HCT116 (cell line): ENCODE results near the gene VAV2. TPM values are rescaled to one million over a fixed set of nuclear protein-coding genes. Genes with fewer than 3 reads are reported as not detected.

Experiments
- ATAC-seq: fragments of 200-7000 bp; cut with Tn5 transposase; 2 replicates; pipeline ENCODE4 v1.9.1; 2020; ENCODE audit warnings: mild to moderate bottlenecking, moderate library complexity
- BruUV-seq: library from RNA; stranded (reverse); fragments of 400-500 nt; replicated peaks from 2 replicates; lab custom pipeline; 2021; lab: Mats Ljungman, UMichigan
- CTCF ChIA-PET: fragments of 300-600 bp; sonication (Branson Sonifier 250); formaldehyde crosslinking; loops from one replicate; lab custom pipeline; 2021; ENCODE audit warnings: antibody characterized with exemption; lab: Charles Lee
- POLR2A ChIA-PET: fragments of 300-600, 350-600 bp; sonication (Branson Sonifier 250); formaldehyde crosslinking; loops from one replicate; lab custom pipeline; 2021; ENCODE audit warnings: antibody characterized with exemption; lab: Charles Lee
- RAD21 ChIA-PET, 2 experiments: fragments of 300-600 bp; sonication (Branson Sonifier 250); formaldehyde crosslinking; loops; one replicate each; lab custom pipeline; 2023; ENCODE audit warnings: low total read pairs in 2 of 2; ENCODE audit not compliant: uncharacterized antibody in 2 of 2, unreplicated experiment in 2 of 2, low non-redundant PET in 1 of 2; lab: Charles Lee
- DNase-seq: peaks from one replicate; pipeline ENCODE4 v3.0.0-alpha.2; 2010; ENCODE audit warnings: low read depth, low spot score
- H2AFZ ChIP-seq: fragments of 200-600 bp; shearing (Covaris generic), sonication (generic); 2 replicates; pipeline ENCODE4 v1.6.1; 2017; ENCODE audit warnings: low read depth, mixed run types, mixed read lengths, antibody characterized with exemption, low read length; ENCODE audit not compliant: poor library complexity, severe bottlenecking
- H3K27ac ChIP-seq: 2 replicates; pipeline ENCODE4 v1.5.1; 2012; ENCODE audit warnings: low read depth, low read length
- H3K27me3 ChIP-seq: fragments of 200-600 bp; sonication (generic); 2 replicates; pipeline ENCODE4 v1.6.1; 2016; ENCODE audit warnings: mixed run types, low read length, mixed read lengths; ENCODE audit not compliant: insufficient read depth
- H3K36me3 ChIP-seq, 2 experiments: fragments of 200-500 bp in 1 of 2; fragments of 200-600 bp in 1 of 2; sonication (Bioruptor generic) in 1 of 2; sonication (generic) in 1 of 2; 2 replicates each; pipeline versions ENCODE4 v1.5.1 to v1.6.1; 2014 to 2016; ENCODE audit warnings: low read length in 2 of 2, inconsistent platforms in 1 of 2, mixed read lengths in 1 of 2, mixed run types in 1 of 2; ENCODE audit not compliant: insufficient read depth in 2 of 2, control insufficient read depth in 1 of 2
- H3K4me1 ChIP-seq, 2 experiments: fragments of 200-600 bp in 1 of 2; sonication (generic) in 1 of 2; 2 replicates each; pipeline versions ENCODE4 v1.5.1 to v1.6.1; 2012 to 2017; ENCODE audit warnings: low read length in 2 of 2, inconsistent platforms in 1 of 2, mild to moderate bottlenecking in 1 of 2, mixed read lengths in 1 of 2, mixed run types in 1 of 2, moderate library complexity in 1 of 2; ENCODE audit not compliant: insufficient read depth in 2 of 2, control insufficient read depth in 1 of 2
- H3K4me2 ChIP-seq: fragments of 200-600 bp; sonication (generic); 2 replicates; pipeline ENCODE4 v1.6.1; 2017; ENCODE audit warnings: mixed run types, low read length, mixed read lengths
- H3K4me3 ChIP-seq, 2 experiments: fragments of 200-600 bp in 1 of 2; sonication (generic) in 1 of 2; replicated peaks in 1 of 2; 2 replicates each; pipeline ENCODE4 v1.5.1; 2011 to 2016; ENCODE audit warnings: low read length in 2 of 2, control low read depth in 1 of 2, low read depth in 1 of 2, mild to moderate bottlenecking in 1 of 2, mixed read lengths in 1 of 2, mixed run types in 1 of 2
- H3K79me2 ChIP-seq: fragments of 200-600 bp; sonication (generic); 2 replicates; pipeline ENCODE4 v1.6.1; 2017; ENCODE audit warnings: mild to moderate bottlenecking, mixed run types, low read length, moderate library complexity, mixed read lengths; ENCODE audit not compliant: insufficient read depth
- H3K9ac ChIP-seq: fragments of 200-600 bp; sonication (generic); 2 replicates; pipeline ENCODE4 v1.6.1; 2016; ENCODE audit warnings: low read length, mixed read lengths
- H3K9me2 ChIP-seq: fragments of 200-600 bp; sonication (generic), shearing (Covaris generic); 2 replicates; pipeline ENCODE4 v1.6.1; 2017; ENCODE audit warnings: mixed run types, mild to moderate bottlenecking, moderate library complexity; ENCODE audit not compliant: insufficient read depth
- H3K9me3 ChIP-seq, 2 experiments: fragments of 200-500 bp in 1 of 2; fragments of 200-600 bp in 1 of 2; sonication (Bioruptor generic) in 1 of 2; sonication (generic) in 1 of 2; 2 replicates each; pipeline ENCODE4 v1.6.1; 2014 to 2017; ENCODE audit warnings: low read length in 2 of 2, mixed read lengths in 2 of 2, inconsistent platforms in 1 of 2, low read depth in 1 of 2, mild to moderate bottlenecking in 1 of 2, mixed run types in 1 of 2, moderate library complexity in 1 of 2; ENCODE audit not compliant: control insufficient read depth in 1 of 2, insufficient read depth in 1 of 2
- H4K20me1 ChIP-seq: fragments of 200-600 bp; sonication (generic), shearing (Covaris generic); 2 replicates; pipeline ENCODE4 v1.6.1; 2017; ENCODE audit warnings: mixed run types, mild to moderate bottlenecking, moderate library complexity; ENCODE audit not compliant: insufficient read depth
- ELF1 ChIP-seq: IDR thresholded peaks from 2 replicates; pipeline ENCODE4 v1.6.1; 2012; ENCODE audit warnings: low read depth, borderline replicate concordance
- EZH2phosphoT487 ChIP-seq: fragments of 200-600 bp; IDR thresholded peaks from 2 replicates; pipeline ENCODE4 v1.6.1; 2018; ENCODE audit warnings: antibody characterized with exemption, borderline replicate concordance
- FOSL1 ChIP-seq: IDR thresholded peaks from 2 replicates; pipeline ENCODE4 v1.6.1; 2012; ENCODE audit warnings: low read depth
- JUND ChIP-seq: IDR thresholded peaks from 2 replicates; pipeline ENCODE4 v1.6.1; 2012
- POLR2AphosphoS5 ChIP-seq: IDR thresholded peaks from 2 replicates; pipeline ENCODE4 v1.6.1; 2011; ENCODE audit warnings: mild to moderate bottlenecking, low read depth, low read length, moderate library complexity
- RAD21 ChIP-seq: IDR thresholded peaks from 2 replicates; pipeline ENCODE4 v1.6.1; 2012; ENCODE audit warnings: low read depth, mild to moderate bottlenecking
- SIN3A ChIP-seq: IDR thresholded peaks from 2 replicates; pipeline ENCODE4 v1.6.1; 2012; ENCODE audit warnings: low read depth
- SRF ChIP-seq: IDR thresholded peaks from 2 replicates; pipeline ENCODE4 v1.6.1; 2012; ENCODE audit warnings: low read depth
- TCF7L2 ChIP-seq: IDR thresholded peaks from 2 replicates; pipeline ENCODE4 v1.7.0; 2011; ENCODE audit warnings: borderline replicate concordance, inconsistent platforms; ENCODE audit not compliant: insufficient read depth, insufficient read length; ENCODE audit errors: extremely low read depth
- ZNF274 ChIP-seq: fragments of 200-500 bp; sonication (Bioruptor generic); IDR thresholded peaks from 2 replicates; pipeline ENCODE4 v1.6.1; 2014; ENCODE audit warnings: mild to moderate bottlenecking, low read depth, low read length, inconsistent platforms
- intact Hi-C: fragments of 100-400 bp; cut with micrococcal nuclease; formaldehyde crosslinking; loops from 2 replicates; pipeline ENCODE4 v1.10.0; 2022
- total RNA-seq: library from RNA; stranded (reverse); gene quantifications from one replicate; pipeline ENCODE4 v1.2.1, GENCODE V29; 2021; ENCODE audit not compliant: unreplicated experiment
- TF ChIP-seq, protein P1 (sequence below): IDR thresholded peaks from 2 replicates; pipeline ENCODE4 v1.6.1; 2011; ENCODE audit warnings: mild to moderate bottlenecking, low read length, moderate library complexity; ENCODE audit not compliant: insufficient replicate concordance; ENCODE audit errors: extremely low read depth
- TF ChIP-seq, protein P2 (sequence below): IDR thresholded peaks from 2 replicates; pipeline ENCODE4 v1.6.1; 2012

Gene VAV2
- total RNA-seq, 1 experiment from 2014 or later = 33.2 TPM

DNA sequence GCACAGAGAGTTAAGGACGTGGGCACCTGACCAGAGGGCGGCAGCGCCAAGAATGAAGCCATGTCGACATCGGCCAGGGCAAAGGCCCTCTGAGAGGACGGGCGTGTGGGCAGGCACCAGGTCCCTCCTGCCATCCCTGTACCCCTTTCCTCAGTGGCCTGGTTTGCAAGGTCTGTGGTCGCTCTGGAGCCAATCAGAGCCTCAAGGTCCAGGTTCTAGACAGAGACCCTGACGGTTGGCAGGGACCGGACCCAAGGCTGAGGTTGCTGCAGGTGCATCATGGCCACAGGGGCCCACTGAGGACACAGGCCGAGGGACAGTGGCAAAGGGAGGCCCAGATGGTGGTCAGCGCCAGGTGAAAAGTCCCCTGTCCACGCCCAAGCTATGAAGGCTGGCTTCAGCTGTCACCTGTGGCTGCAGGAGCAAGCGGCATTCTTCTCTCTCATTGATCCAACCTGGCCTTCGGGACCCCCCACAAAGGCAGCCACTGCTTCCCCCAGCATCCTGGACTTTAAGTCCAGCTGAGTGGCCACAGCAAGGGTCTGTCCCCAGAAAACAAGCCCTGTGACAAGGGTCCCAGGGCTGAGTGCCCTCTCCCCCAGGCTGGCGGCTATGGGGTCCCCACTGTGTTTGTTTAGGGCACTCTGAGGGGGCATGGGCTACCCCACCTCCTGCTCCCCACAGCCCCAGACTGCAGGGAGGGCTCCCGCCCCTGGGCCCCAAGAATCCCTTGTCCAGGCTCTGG is 48.9 kb downstream of the VAV2 start:
- no peak overlapping the region for H3K9ac ChIP-seq
- no peaks in the 10 kb centered on the region for H3K9me3 ChIP-seq
- H3K4me2 ChIP-seq = no peak overlapping the region
- H3K27me3 ChIP-seq = no peaks in the 10 kb centered on the region
- no peak overlapping the region for H3K4me3 ChIP-seq
- H3K36me3 ChIP-seq = no peaks in the 10 kb centered on the region; a peak in 1 of 4 replicates
- TF ChIP-seq ELF1 = no peak
- TF ChIP-seq, protein P1, sequence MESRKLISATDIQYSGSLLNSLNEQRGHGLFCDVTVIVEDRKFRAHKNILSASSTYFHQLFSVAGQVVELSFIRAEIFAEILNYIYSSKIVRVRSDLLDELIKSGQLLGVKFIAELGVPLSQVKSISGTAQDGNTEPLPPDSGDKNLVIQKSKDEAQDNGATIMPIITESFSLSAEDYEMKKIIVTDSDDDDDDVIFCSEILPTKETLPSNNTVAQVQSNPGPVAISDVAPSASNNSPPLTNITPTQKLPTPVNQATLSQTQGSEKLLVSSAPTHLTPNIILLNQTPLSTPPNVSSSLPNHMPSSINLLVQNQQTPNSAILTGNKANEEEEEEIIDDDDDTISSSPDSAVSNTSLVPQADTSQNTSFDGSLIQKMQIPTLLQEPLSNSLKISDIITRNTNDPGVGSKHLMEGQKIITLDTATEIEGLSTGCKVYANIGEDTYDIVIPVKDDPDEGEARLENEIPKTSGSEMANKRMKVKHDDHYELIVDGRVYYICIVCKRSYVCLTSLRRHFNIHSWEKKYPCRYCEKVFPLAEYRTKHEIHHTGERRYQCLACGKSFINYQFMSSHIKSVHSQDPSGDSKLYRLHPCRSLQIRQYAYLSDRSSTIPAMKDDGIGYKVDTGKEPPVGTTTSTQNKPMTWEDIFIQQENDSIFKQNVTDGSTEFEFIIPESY = no peak
- H2AFZ ChIP-seq = no peak overlapping the region
- no TSS peak for BruUV-seq
- no peaks in the 10 kb centered on the region for H4K20me1 ChIP-seq
- ChIA-PET POLR2A (no interaction called here), RAD21 (no interaction called here), CTCF (no interaction called here)
- no peaks in the 10 kb centered on the region for H3K4me1 ChIP-seq
- peaks cover 19% of the 10 kb centered on the region; the same call in 1 of the 2 replicates for H3K79me2 ChIP-seq
- ATAC-seq = no peak
- intact Hi-C loops = no loop called here
- no peak for DNase-seq
- no peak overlapping the region for H3K27ac ChIP-seq
- H3K9me2 ChIP-seq = no peaks in the 10 kb centered on the region

GRCh38 chr9:133942206-133942975 is 49.7 kb downstream of the VAV2 start:
- Histone ChIP-seq H3K4me3 (no peak overlapping the region), H3K9me2 (no peaks in the 10 kb centered on the region), H3K4me1 (no peaks in the 10 kb centered on the region), H3K4me2 (no peak overlapping the region), H2AFZ (no peak overlapping the region), H3K27me3 (no peaks in the 10 kb centered on the region), H4K20me1 (no peaks in the 10 kb centered on the region), H3K9me3 (no peaks in the 10 kb centered on the region), H3K9ac (no peak overlapping the region), H3K79me2 (peaks cover 19% of the 10 kb centered on the region; the same call in 1 of the 2 replicates), H3K27ac (no peak overlapping the region), H3K36me3 (no peaks in the 10 kb centered on the region; a peak in 1 of 4 replicates)
- RAD21 ChIA-PET = no interaction called here
- POLR2A ChIA-PET = no interaction called here
- DNase-seq (no peak), ATAC-seq (no peak)
- TF ChIP-seq SRF = no peak
- TF ChIP-seq FOSL1 = no peak
- no peak for TF ChIP-seq ZNF274
- TF ChIP-seq JUND = no peak
- TF ChIP-seq, protein P2, sequence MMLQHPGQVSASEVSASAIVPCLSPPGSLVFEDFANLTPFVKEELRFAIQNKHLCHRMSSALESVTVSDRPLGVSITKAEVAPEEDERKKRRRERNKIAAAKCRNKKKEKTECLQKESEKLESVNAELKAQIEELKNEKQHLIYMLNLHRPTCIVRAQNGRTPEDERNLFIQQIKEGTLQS = no peak
- no peak for TF ChIP-seq EZH2phosphoT487
- no peak for TF ChIP-seq POLR2AphosphoS5
- no peak for TF ChIP-seq ELF1
- TF ChIP-seq SIN3A = no peak
- no peak for TF ChIP-seq TCF7L2
- TF ChIP-seq RAD21 = no peak
- BruUV-seq = no TSS peak
- CTCF ChIA-PET = no interaction called here
- intact Hi-C loops = no loop called here
